Heart left ventricle (tissue), 16 donors: ENCODE results near the gene SIM1. TPM values are rescaled to one million over a fixed set of nuclear protein-coding genes. Genes with fewer than 3 reads are reported as not detected.

Source experiments
- ATAC-seq, 4 donors: fragments of 200-7000 bp; cut with Tn5 transposase; one replicate each; pipeline ENCODE4 v1.9.1; 2020 to 2022; ENCODE audit warnings: moderate library complexity in 4 of 4, mild to moderate bottlenecking in 3 of 4, moderate number of reproducible peaks in 1 of 4
- DNase-seq, 5 donors: peaks; one replicate each; pipeline ENCODE4 v3.0.0-alpha.2; 2020
- H3K27ac ChIP-seq, 12 donors: fragments of 200-600 bp; sonication (generic) in 4 of 12; one replicate each; pipeline versions ENCODE4 v1.5.0 to v1.8.0; 2016 to 2022; ENCODE audit warnings: mild to moderate bottlenecking in 2 of 12
- H3K27me3 ChIP-seq, 9 donors: fragments of 200-600 bp; sonication (generic) in 2 of 9; one replicate each; pipeline versions ENCODE4 v1.5.1 to v1.8.0; 2016 to 2022; ENCODE audit warnings: mild to moderate bottlenecking in 3 of 9
- H3K36me3 ChIP-seq, 9 donors: fragments of 200-600 bp; sonication (generic) in 2 of 9; one replicate each; pipeline versions ENCODE4 v1.5.0 to v1.8.0; 2018 to 2022; ENCODE audit warnings: mild to moderate bottlenecking in 2 of 9
- H3K4me1 ChIP-seq, 12 donors: fragments of 200-600 bp; sonication (generic) in 4 of 12; one replicate each; pipeline versions ENCODE4 v1.5.0 to v1.8.0; 2016 to 2022; ENCODE audit warnings: mild to moderate bottlenecking in 3 of 12
- H3K4me3 ChIP-seq, 12 donors: fragments of 200-600 bp; sonication (generic) in 4 of 12; one replicate each; pipeline versions ENCODE4 v1.5.0 to v1.8.0; 2017 to 2022; ENCODE audit warnings: mild to moderate bottlenecking in 9 of 12, moderate library complexity in 4 of 12
- H3K9me3 ChIP-seq, 12 donors: fragments of 200-600 bp; sonication (generic) in 4 of 12; one replicate each; pipeline versions ENCODE4 v1.5.0 to v1.8.0; 2016 to 2022; ENCODE audit warnings: mild to moderate bottlenecking in 1 of 12
- POLR2A ChIP-seq, 2 donors: fragments of 450-650 bp; IDR thresholded peaks; one replicate each; pipeline ENCODE4 v1.6.1; 2017; ENCODE audit warnings: antibody characterized with exemption in 2 of 2, mild to moderate bottlenecking in 2 of 2, moderate library complexity in 2 of 2
- WGBS, 4 donors: extraction: QIAGEN DNeasy Blood & Tissue Kit in 2 of 4; methylation state at CpG; one replicate each; pipeline versions ENCODE4 v1.1.5 to v1.1.7; 2013 to 2018; 5-methylcytosine and 5-hydroxymethylcytosine counted together
- intact Hi-C, 10 donors: fragments of 100-400 bp; cut with DNase I; formaldehyde crosslinking; loops; one replicate each; pipeline versions ENCODE4 v1.11.1 to v1.14.2; 2022
- polyA plus RNA-seq, 2 donors: library from polyadenylated mRNA; stranded (reverse); fragments of 200-250 nt; gene quantifications; one replicate each; pipeline ENCODE4 v1.2.3, GENCODE V29; 2013
- total RNA-seq, 9 donors: library from RNA; depleted of rRNA in 2 of 9; stranded (reverse); fragments of >200 nt in 2 of 9; fragmentation: NEBNext Ultra II Directional in 3 of 9; extraction: Animal tissue kit (Norgen Biotek cat#: 25700) in 3 of 9; gene quantifications; one replicate each; pipeline versions ENCODE4 v1.1.0 to v1.2.4, GENCODE V29; 2016 to 2023
- TF ChIP-seq, protein P1 (sequence below), 12 donors: fragments of 200-600 bp; sonication (generic) in 4 of 12; IDR thresholded peaks; one replicate each; pipeline versions ENCODE4 v1.5.0 to v1.8.0; 2018 to 2022; ENCODE audit warnings: antibody characterized with exemption in 12 of 12, mild to moderate bottlenecking in 5 of 12
- donor health status: ischemic (EF 13 %, LVEDD 7.1; RV severe dilation, severe dysfunction).
- donor health status: healthy with polysubstance abuse.
- donor health status: DM: no; HTN: yes; CAD: no.
- donor health status: DM: no; HTN: no; CAD: no.
- donor health status: ischemic (EF 25% LVEDD 6.9; RV normal size, moderate dysfunction).
- donor health status: ischemic (EF 25% LVEDD 5.7; RV mildly dilated, moderate dysfunction).
- donor health status: healthy.
- donor health status: DM: yes; HTN: yes; CAD: no.
- donor health status: ischemic (EF 35%, LVEDD 5.7; RV mildly dilated, moderate dysfunction).
- donor health status: nonischemic (EF 11% LVEDD 7.7; RV severe dilation, severe dysfunction).
- donor health status: DM: yes; HTN: yes; CAD: no.
- donor health status: PGD.
- donor health status: ischemic (EF 29% LVEDD 5.4; RV normal size, mild dysfunction).
- donor health status: nonischemic (EF 23%, LVEDD 6.1; RV moderate dilation, normal function).

Gene SIM1
- total and polyA plus RNA-seq, 11 donors = 0.50 TPM; not detected in 10

DNA sequence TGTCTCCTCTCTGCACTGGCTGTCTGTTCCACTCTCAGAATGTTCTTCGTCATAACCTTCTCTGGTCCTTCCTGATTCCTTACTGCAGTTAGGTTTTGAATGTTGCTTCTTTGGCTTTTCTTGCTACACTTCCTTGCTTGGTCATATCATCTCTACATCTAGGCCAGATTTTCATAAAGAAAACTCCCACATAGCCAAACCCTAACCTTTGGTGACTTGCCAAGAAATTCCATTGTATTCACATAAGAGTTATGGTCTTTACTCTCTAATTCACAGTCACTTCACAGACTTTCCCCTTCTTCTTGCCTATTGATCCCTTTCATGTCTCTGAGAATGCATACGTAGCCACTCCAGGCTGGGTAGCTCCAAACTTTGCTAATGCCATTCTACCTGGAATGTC is 41.9 kb upstream of the SIM1 start:
- DNase-seq = no peak
- H3K4me3 ChIP-seq = no peak overlapping the region
- peaks cover 0 to 3% (median 0%) of the 10 kb centered on the region in 12 donors for H3K4me1 ChIP-seq
- WGBS, 4 donors = 92 to 94% (median 93%) methylated on average over 2 of the region's 2 CpGs
- no peak overlapping the region for H3K27ac ChIP-seq
- ATAC-seq = no peak
- intact Hi-C loops = no loop called here
- TF ChIP-seq POLR2A (IDR thresholded peaks at IDR 0.05) = no peak
- TF ChIP-seq, protein P1, sequence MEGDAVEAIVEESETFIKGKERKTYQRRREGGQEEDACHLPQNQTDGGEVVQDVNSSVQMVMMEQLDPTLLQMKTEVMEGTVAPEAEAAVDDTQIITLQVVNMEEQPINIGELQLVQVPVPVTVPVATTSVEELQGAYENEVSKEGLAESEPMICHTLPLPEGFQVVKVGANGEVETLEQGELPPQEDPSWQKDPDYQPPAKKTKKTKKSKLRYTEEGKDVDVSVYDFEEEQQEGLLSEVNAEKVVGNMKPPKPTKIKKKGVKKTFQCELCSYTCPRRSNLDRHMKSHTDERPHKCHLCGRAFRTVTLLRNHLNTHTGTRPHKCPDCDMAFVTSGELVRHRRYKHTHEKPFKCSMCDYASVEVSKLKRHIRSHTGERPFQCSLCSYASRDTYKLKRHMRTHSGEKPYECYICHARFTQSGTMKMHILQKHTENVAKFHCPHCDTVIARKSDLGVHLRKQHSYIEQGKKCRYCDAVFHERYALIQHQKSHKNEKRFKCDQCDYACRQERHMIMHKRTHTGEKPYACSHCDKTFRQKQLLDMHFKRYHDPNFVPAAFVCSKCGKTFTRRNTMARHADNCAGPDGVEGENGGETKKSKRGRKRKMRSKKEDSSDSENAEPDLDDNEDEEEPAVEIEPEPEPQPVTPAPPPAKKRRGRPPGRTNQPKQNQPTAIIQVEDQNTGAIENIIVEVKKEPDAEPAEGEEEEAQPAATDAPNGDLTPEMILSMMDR (IDR thresholded peaks at IDR 0.05) = no peak
- H3K27me3 ChIP-seq = no peaks in the 10 kb centered on the region
- H3K9me3 ChIP-seq = no peaks in the 10 kb centered on the region
- peaks cover 0 to 39% (median 29%) of the 10 kb centered on the region in 9 donors for H3K36me3 ChIP-seq

DNA sequence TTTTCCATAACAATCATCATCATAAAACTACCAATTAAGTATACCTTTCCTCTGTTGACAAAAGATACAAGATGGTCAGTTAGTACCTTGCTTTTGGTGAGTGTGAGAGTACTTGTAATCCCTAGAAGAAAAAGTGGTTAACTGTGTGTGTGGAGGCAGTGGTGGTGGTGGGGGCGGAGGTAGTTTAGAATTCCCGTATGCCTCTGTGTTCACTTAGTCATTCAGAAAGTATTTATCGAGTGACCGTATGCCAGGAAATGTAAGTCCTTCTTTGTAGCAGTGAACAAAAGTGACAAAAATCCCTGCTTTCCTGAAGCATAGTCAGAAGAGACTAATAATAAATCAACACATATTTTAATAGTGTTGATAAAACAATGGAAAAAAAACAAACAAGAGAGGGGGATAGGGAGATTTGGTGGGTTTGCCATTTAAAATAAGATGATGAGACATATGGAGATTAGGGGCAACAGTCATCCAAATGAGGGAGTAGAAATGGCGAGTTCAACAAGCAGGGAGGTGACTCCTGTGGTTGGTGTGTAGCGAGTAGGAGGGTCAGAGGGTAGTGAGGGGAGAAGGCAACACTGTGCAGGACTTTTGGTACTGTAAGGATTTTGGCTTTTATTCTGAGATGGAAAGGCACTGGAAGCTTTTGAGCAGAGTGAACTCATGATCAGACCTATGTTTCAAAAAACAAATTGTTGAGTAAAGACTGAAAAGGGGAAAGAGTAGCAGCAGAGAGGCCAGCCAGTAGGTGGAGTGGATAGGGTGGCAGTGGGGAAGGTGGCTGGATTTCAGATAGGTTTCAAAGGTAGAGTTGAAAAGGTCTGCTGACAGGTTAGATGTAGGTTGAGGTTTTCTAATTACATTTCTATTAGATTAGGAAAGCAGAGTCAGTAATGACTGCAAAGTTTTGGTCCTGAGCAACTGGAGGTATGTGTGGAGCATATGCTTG is 40.3 kb upstream of the SIM1 start:
- TF ChIP-seq POLR2A (IDR thresholded peaks at IDR 0.05) = no peak
- TF ChIP-seq, protein P1 (IDR thresholded peaks at IDR 0.05) = no peak
- Histone ChIP-seq H3K4me3 (no peak overlapping the region), H3K27ac (no peak overlapping the region), H3K27me3 (no peaks in the 10 kb centered on the region), H3K4me1 (peaks cover 0 to 3% (median 0%) of the 10 kb centered on the region in 12 donors), H3K36me3 (peaks cover 0 to 23% (median 17%) of the 10 kb centered on the region in 9 donors), H3K9me3 (no peaks in the 10 kb centered on the region)
- ATAC-seq = peak in 2 of 4 donors; percentile 54 to 73
- WGBS, 4 donors = 61 to 66% (median 64%) methylated on average over 6 of the region's 6 CpGs
- peak in 1 of 5 donors; percentile 27 for DNase-seq
- intact Hi-C loops = no loop called here

DNA sequence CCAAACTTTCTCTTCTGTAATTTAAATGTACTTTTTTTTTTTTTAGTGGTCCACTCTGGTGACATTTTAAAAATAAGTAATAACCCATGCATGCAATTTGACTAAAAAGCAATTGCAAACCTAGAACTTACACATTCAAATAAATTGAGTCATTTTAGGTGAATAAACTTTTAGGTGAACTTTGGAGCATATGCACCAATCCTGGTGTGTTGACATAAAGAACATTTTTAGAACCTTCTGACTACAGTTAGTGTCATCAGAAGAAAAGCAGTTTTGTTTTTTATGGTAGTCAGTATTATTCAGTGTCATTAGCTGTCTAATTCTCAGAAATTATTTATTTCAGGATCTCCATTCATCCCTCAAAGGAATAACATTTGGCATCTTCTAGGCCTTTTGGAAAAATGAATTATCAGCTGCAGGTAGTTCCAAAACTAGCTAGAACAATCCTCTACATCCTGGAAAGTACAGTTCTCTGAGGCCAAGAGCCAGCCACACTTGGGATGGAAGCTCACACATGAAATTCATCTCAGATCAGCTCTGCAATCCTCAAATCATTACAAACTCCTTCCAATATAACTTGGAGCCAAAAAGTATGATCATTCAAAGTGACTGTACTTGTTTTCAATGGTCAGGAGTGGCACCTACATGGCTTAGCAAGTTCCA is 38.5 kb upstream of the SIM1 start:
- Histone ChIP-seq H3K27ac (no peak overlapping the region), H3K4me3 (no peak overlapping the region), H3K27me3 (no peaks in the 10 kb centered on the region), H3K36me3 (peaks cover 0 to 6% (median 0%) of the 10 kb centered on the region in 9 donors), H3K4me1 (peaks cover 0 to 3% (median 0%) of the 10 kb centered on the region in 12 donors), H3K9me3 (peaks cover 0 to 6% (median 0%) of the 10 kb centered on the region in 12 donors)
- no peak for DNase-seq
- ATAC-seq = no peak
- intact Hi-C loops = no loop called here
- TF ChIP-seq POLR2A (IDR thresholded peaks at IDR 0.05) = no peak
- TF ChIP-seq, protein P1 (IDR thresholded peaks at IDR 0.05) = no peak
